Gastrocnemius medialis (tissue), 4 donors: ENCODE results near the gene KIAA2012. TPM values are rescaled to one million over a fixed set of nuclear protein-coding genes. Genes with fewer than 3 reads are reported as not detected.

Experiments used
- ATAC-seq, 2 donors: fragments of 150-250 bp; one replicate each; pipeline ENCODE4 v1.9.1; 2016
- DNase-seq, 2 donors: peaks; one replicate each; pipeline ENCODE4 v3.0.0-alpha.2; 2019
- H3K27ac ChIP-seq, 4 donors: fragments of 200-600 bp; sonication (generic); 1 replicate in 1 of 4; 2 replicates in 3 of 4; pipeline ENCODE4 v1.5.1; 2016 to 2018; ENCODE audit warnings: mild to moderate bottlenecking in 2 of 4, moderate library complexity in 1 of 4
- H3K27me3 ChIP-seq, 3 donors: fragments of 200-600 bp; sonication (generic) in 2 of 3; 1 replicate in 1 of 3; 2 replicates in 2 of 3; pipeline versions ENCODE4 v1.5.1 to v1.6.0; 2016 to 2019; ENCODE audit warnings: mild to moderate bottlenecking in 1 of 3, moderate library complexity in 1 of 3
- H3K36me3 ChIP-seq, 2 donors: fragments of 200-600 bp; sonication (generic) in 1 of 2; one replicate each; pipeline ENCODE4 v1.5.1; 2017 to 2018
- H3K4me1 ChIP-seq, 2 donors: fragments of 200-600 bp; sonication (generic) in 1 of 2; one replicate each; pipeline ENCODE4 v1.5.1; 2016 to 2017; ENCODE audit warnings: mild to moderate bottlenecking in 2 of 2
- H3K4me3 ChIP-seq, 4 donors: fragments of 200-600 bp; sonication (generic) in 3 of 4; 1 replicate in 1 of 4; 2 replicates in 3 of 4; pipeline ENCODE4 v1.5.1; 2016 to 2019; ENCODE audit warnings: mild to moderate bottlenecking in 2 of 4
- H3K9me3 ChIP-seq, 3 donors: fragments of 200-600 bp; sonication (generic) in 2 of 3; 1 replicate in 1 of 3; 2 replicates in 2 of 3; pipeline ENCODE4 v1.5.1; 2016 to 2019
- CTCF ChIP-seq, 5 experiments: fragments of 450-650 bp in 3 of 5; fragments of 200-600 bp in 2 of 5; sonication (generic) in 2 of 5; IDR thresholded peaks in 4 of 5; conservative IDR thresholded peaks in 1 of 5; 1 replicate in 4 of 5; 2 replicates in 1 of 5; pipeline ENCODE4 v1.5.1; 2016 to 2019; ENCODE audit warnings: antibody characterized with exemption in 5 of 5, mild to moderate bottlenecking in 3 of 5, moderate library complexity in 3 of 5
- POLR2A ChIP-seq, 2 donors: fragments of 450-650 bp; IDR thresholded peaks; one replicate each; pipeline ENCODE4 v1.6.1; 2017; ENCODE audit warnings: antibody characterized with exemption in 2 of 2, mild to moderate bottlenecking in 2 of 2, moderate library complexity in 2 of 2
- in situ Hi-C, 4 donors: fragments of 200-750 bp; cut with MboI; loops; one replicate each; pipeline versions ENCODE4 v1.15.0 to v1.8.0; 2017; ENCODE audit warnings: low sequenced_read_pairs in 4 of 4
- intact Hi-C: fragments of 100-400 bp; cut with DNase I; formaldehyde crosslinking; loops from one replicate; pipeline ENCODE4 v1.15.1; 2023; ENCODE audit warnings: low total_unique reads
- total RNA-seq, 4 donors: library from RNA; depleted of rRNA; stranded (reverse); fragments of >200 nt; gene quantifications; one replicate each; pipeline versions ENCODE4 v1.1.0 to v1.2.3, GENCODE V29; 2016

The KIAA2012 gene
- total RNA-seq, 4 donors from 2014 or later: not detected

- Histone ChIP-seq H3K27me3 (no peaks in the 10 kb centered on the region), H3K4me1 (peaks cover 6 to 9% of the 10 kb centered on the region in 2 donors), H3K9me3 (no peaks in the 10 kb centered on the region), H3K36me3 (no peaks in the 10 kb centered on the region), H3K27ac (no peak overlapping the region), H3K4me3 (no peak overlapping the region)
- in situ Hi-C loops: no loop called here
- DNase-seq (no peak), ATAC-seq (no peak)
- TF ChIP-seq POLR2A (IDR thresholded peaks at IDR 0.05): no peak
- peak in 2 of 5 experiments; percentile 9 to 32 for TF ChIP-seq CTCF (IDR thresholded peaks at IDR 0.05 in 4 of 5, conservative IDR thresholded peaks at IDR 0.05 in 1 of 5)
- intact Hi-C loops: no loop called here
These were observed 16.4 kb upstream of the KIAA2012 start for GRCh38 chr2:202056611-202057010.

GRCh38 chr2:202060218-202060617, 12.8 kb upstream of the KIAA2012 start:
- Histone ChIP-seq H3K9me3 (no peaks in the 10 kb centered on the region), H3K4me3 (no peak overlapping the region), H3K27ac (no peak overlapping the region), H3K36me3 (no peaks in the 10 kb centered on the region), H3K27me3 (no peaks in the 10 kb centered on the region), H3K4me1 (peaks cover 9% of the 10 kb centered on the region in 2 donors)
- in situ Hi-C loops: no loop called here
- DNase-seq (no peak), ATAC-seq (no peak)
- intact Hi-C loops: no loop called here
- TF ChIP-seq CTCF (IDR thresholded peaks at IDR 0.05 in 4 of 5, conservative IDR thresholded peaks at IDR 0.05 in 1 of 5) (no peak), POLR2A (IDR thresholded peaks at IDR 0.05) (no peak)

GRCh38 chr2:202061695-202062094, 11.4 kb upstream of the KIAA2012 start:
- no peak for TF ChIP-seq CTCF (IDR thresholded peaks at IDR 0.05 in 4 of 5, conservative IDR thresholded peaks at IDR 0.05 in 1 of 5)
- intact Hi-C loops: no loop called here
- ATAC-seq (no peak), DNase-seq (no peak)
- H3K36me3 ChIP-seq: no peaks in the 10 kb centered on the region
- in situ Hi-C loops: no loop called here
- no peak overlapping the region for H3K27ac ChIP-seq
- H3K4me3 ChIP-seq: no peak overlapping the region
- no peaks in the 10 kb centered on the region for H3K9me3 ChIP-seq
- no peaks in the 10 kb centered on the region for H3K27me3 ChIP-seq
- H3K4me1 ChIP-seq: peaks cover 9% of the 10 kb centered on the region in 2 donors

GRCh38 chr2:202064171-202064880, 8.7 kb upstream of the KIAA2012 start:
- in situ Hi-C loops (no loop called here), intact Hi-C loops (no loop called here)
- no peak overlapping the region for H3K4me3 ChIP-seq
- ATAC-seq (no peak), DNase-seq (no peak)
- H3K27ac ChIP-seq: no peak overlapping the region
- H3K36me3 ChIP-seq: no peaks in the 10 kb centered on the region
- TF ChIP-seq POLR2A (IDR thresholded peaks at IDR 0.05): no peak
- TF ChIP-seq CTCF (IDR thresholded peaks at IDR 0.05 in 4 of 5, conservative IDR thresholded peaks at IDR 0.05 in 1 of 5): no peak
- H3K4me1 ChIP-seq: peaks cover 17 to 18% of the 10 kb centered on the region in 2 donors
- H3K27me3 ChIP-seq: no peaks in the 10 kb centered on the region
- H3K9me3 ChIP-seq: no peaks in the 10 kb centered on the region

- no peak for TF ChIP-seq POLR2A (IDR thresholded peaks at IDR 0.05)
- intact Hi-C loops: no loop called here
- in situ Hi-C loops: no loop called here
These were observed 8.2 kb upstream of the KIAA2012 start for GRCh38 chr2:202064881-202065230.

More at GRCh38 chr2:202064881-202065230, 8.2 kb upstream of the KIAA2012 start:
- DNase-seq (no peak), ATAC-seq (no peak)
- Histone ChIP-seq H3K9me3 (no peaks in the 10 kb centered on the region), H3K4me1 (peaks cover 17 to 22% of the 10 kb centered on the region in 2 donors), H3K4me3 (no peak overlapping the region), H3K36me3 (no peaks in the 10 kb centered on the region), H3K27me3 (no peaks in the 10 kb centered on the region), H3K27ac (no peak overlapping the region)
